ENCODE measurements around the gene DUSP1. TPM values are rescaled to one million over a fixed set of nuclear protein-coding genes. Genes with fewer than 3 reads are reported as not detected.
A peak's percentile ranks its signal among the peaks of the same experiment; 100 is the strongest.

The DUSP1 gene
- polyA plus RNA-seq, 1 donor (not counting 4 experiments of a cell fraction or from before 2014, with no cell fraction given): 174 TPM

GRCh38 chr5:172765766-172766286, 5.2 kb downstream of the DUSP1 start:
- H3K27ac ChIP-seq (ENCODE audit: control insufficient read depth, insufficient read depth, low read length): peak overlapping the region; percentile 92
- H2AFZ ChIP-seq (ENCODE audit: control insufficient read depth, low read length): no peak overlapping the region
- no peak for DNase-seq (ENCODE audit: low read depth, low spot score)
- TF ChIP-seq EZH2 (IDR thresholded peaks at IDR 0.05; ENCODE audit: low read length) (no peak), CTCF (optimal IDR thresholded peaks at IDR 0.05 in 1 of 3, IDR thresholded peaks at IDR 0.05 in 1 of 3, conservative IDR thresholded peaks at IDR 0.05 in 1 of 3; ENCODE audit: extremely low read depth in 1 of 3, insufficient read depth in 2 of 3, low read length in 3 of 3) (no peak)
- H4K20me1 ChIP-seq (ENCODE audit: control insufficient read depth, extremely low read depth, insufficient read depth, low read length): peaks cover 6% of the 10 kb centered on the region
- H3K9ac ChIP-seq (ENCODE audit: control insufficient read depth, extremely low read depth, insufficient read depth, low read length): peak overlapping the region; percentile 74
- H3K9me1 ChIP-seq (ENCODE audit: control insufficient read depth, extremely low read depth, insufficient read depth, low read length): no peaks in the 10 kb centered on the region
- peaks cover 22% of the 10 kb centered on the region for H3K79me2 ChIP-seq (ENCODE audit: control insufficient read depth, insufficient read depth, low read length)
- peak overlapping the region; percentile 60 for H3K4me2 ChIP-seq (ENCODE audit: control insufficient read depth, extremely low read depth, insufficient read depth, low read depth, low read length)
- no peaks in the 10 kb centered on the region for H3K27me3 ChIP-seq (ENCODE audit: control insufficient read depth, extremely low read depth, insufficient read depth, low read length)
- H3K4me1 ChIP-seq (ENCODE audit: control insufficient read depth, extremely low read depth, insufficient read depth, low read length): peaks cover 48% of the 10 kb centered on the region
- peak overlapping the region in 1 of 3 experiments; percentile 47 for H3K4me3 ChIP-seq (ENCODE audit: control insufficient read depth in 2 of 3, extremely low read depth in 1 of 3, insufficient read depth in 2 of 3, low read depth in 1 of 3, low read length in 3 of 3)
- H3K9me3 ChIP-seq (ENCODE audit: control insufficient read depth, low read depth, low read length): no peaks in the 10 kb centered on the region
- FAIRE-seq: no peak
- H3K36me3 ChIP-seq (ENCODE audit: control insufficient read depth in 2 of 2, extremely low read depth in 1 of 2, insufficient read depth in 2 of 2, low read length in 2 of 2): peaks cover 7 to 19% of the 10 kb centered on the region in 2 experiments
- dilution Hi-C loops (cut with MboI; ENCODE audit: extremely low pct_ligation_motif_present, low sequenced_read_pairs): no loop called here

- Histone ChIP-seq H3K27me3 (ENCODE audit: control insufficient read depth, extremely low read depth, insufficient read depth, low read length) (no peaks in the 10 kb centered on the region), H3K79me2 (ENCODE audit: control insufficient read depth, insufficient read depth, low read length) (peaks cover 15% of the 10 kb centered on the region), H3K9ac (ENCODE audit: control insufficient read depth, extremely low read depth, insufficient read depth, low read length) (peak overlapping the region; percentile 86), H4K20me1 (ENCODE audit: control insufficient read depth, extremely low read depth, insufficient read depth, low read length) (peaks cover 6% of the 10 kb centered on the region), H3K36me3 (ENCODE audit: control insufficient read depth in 2 of 2, extremely low read depth in 1 of 2, insufficient read depth in 2 of 2, low read length in 2 of 2) (peaks cover 7 to 19% of the 10 kb centered on the region in 2 experiments), H3K9me1 (ENCODE audit: control insufficient read depth, extremely low read depth, insufficient read depth, low read length) (no peaks in the 10 kb centered on the region), H3K4me1 (ENCODE audit: control insufficient read depth, extremely low read depth, insufficient read depth, low read length) (peaks cover 48% of the 10 kb centered on the region), H3K4me3 (ENCODE audit: control insufficient read depth in 2 of 3, extremely low read depth in 1 of 3, insufficient read depth in 2 of 3, low read depth in 1 of 3, low read length in 3 of 3) (peak overlapping the region; percentile 24 to 63 (median 31)), H3K4me2 (ENCODE audit: control insufficient read depth, extremely low read depth, insufficient read depth, low read depth, low read length) (peak overlapping the region; percentile 91), H3K27ac (ENCODE audit: control insufficient read depth, insufficient read depth, low read length) (peak overlapping the region; percentile 92), H2AFZ (ENCODE audit: control insufficient read depth, low read length) (peak overlapping the region; percentile 58), H3K9me3 (ENCODE audit: control insufficient read depth, low read depth, low read length) (no peaks in the 10 kb centered on the region)
- DNase-seq (ENCODE audit: low read depth, low spot score): peak; percentile 95
- TF ChIP-seq EZH2 (IDR thresholded peaks at IDR 0.05; ENCODE audit: low read length) (no peak), CTCF (optimal IDR thresholded peaks at IDR 0.05 in 1 of 3, IDR thresholded peaks at IDR 0.05 in 1 of 3, conservative IDR thresholded peaks at IDR 0.05 in 1 of 3; ENCODE audit: extremely low read depth in 1 of 3, insufficient read depth in 2 of 3, low read length in 3 of 3) (no peak)
- dilution Hi-C loops (cut with MboI; ENCODE audit: extremely low pct_ligation_motif_present, low sequenced_read_pairs): no loop called here
- peak; percentile 55 for FAIRE-seq
Measured at GRCh38 chr5:172764861-172765765, 5.9 kb downstream of the DUSP1 start.
